Right renal pelvis (tissue), 4 donors: Measurements from ENCODE around the gene TMEM106B. TPM values are rescaled to one million over a fixed set of nuclear protein-coding genes. Genes with fewer than 3 reads are reported as not detected.

ENCODE experiments used
- DNase-seq, 4 donors: peaks; one replicate each; pipeline ENCODE4 v3.0.0-alpha.2; 2013; ENCODE audit warnings: low read depth in 4 of 4, low spot score in 3 of 4, missing footprints in 1 of 4
- polyA plus RNA-seq, 4 donors: library from polyadenylated mRNA; unstranded; fragments of 120-200 nt; gene quantifications; one replicate each; pipeline ENCODE4 v1.2.1, GENCODE V29; 2013; ENCODE audit not compliant: insufficient read length in 4 of 4

The TMEM106B gene
- polyA plus RNA-seq, 4 donors = 96.7 to 122 (median 117) TPM

DNA sequence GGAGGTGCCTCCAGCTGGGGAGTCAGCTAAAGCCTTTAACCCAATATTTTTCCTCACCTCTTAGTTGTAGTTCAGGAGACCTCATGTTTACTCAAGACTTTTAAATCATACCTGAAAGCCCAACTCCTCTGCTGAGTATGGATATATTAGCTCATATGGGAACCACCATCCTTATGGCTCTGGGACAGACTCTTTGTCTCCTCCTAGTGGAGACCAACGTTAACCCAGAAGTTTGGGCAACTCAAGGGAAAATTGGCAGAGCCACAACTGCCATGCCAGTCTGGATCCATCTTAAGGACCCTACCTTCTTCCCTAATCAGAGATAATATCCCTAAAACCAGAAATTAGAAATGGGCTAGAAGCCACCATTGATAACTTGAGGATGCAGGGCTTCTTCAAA lies 80.8 kb downstream of the TMEM106B start:
- DNase-seq = no peak

Other genes starting within 250 kb of the TMEM106B start
- 1 to 10 TPM; 3.8 to 5.5 (median 4.4) TPM for gene VWDE, start 192.6 kb downstream of the TMEM106B start, polyA plus RNA-seq